ENCODE results near the gene PRSS57. TPM values are rescaled to one million over a fixed set of nuclear protein-coding genes. Genes with fewer than 3 reads are reported as not detected.

PRSS57 gene
- total and polyA plus RNA-seq, 2 of the 13 experiments (the other 11 are each of a cell fraction or from before 2014, with no cell fraction given): 0.12 TPM; not detected in 1

DNA sequence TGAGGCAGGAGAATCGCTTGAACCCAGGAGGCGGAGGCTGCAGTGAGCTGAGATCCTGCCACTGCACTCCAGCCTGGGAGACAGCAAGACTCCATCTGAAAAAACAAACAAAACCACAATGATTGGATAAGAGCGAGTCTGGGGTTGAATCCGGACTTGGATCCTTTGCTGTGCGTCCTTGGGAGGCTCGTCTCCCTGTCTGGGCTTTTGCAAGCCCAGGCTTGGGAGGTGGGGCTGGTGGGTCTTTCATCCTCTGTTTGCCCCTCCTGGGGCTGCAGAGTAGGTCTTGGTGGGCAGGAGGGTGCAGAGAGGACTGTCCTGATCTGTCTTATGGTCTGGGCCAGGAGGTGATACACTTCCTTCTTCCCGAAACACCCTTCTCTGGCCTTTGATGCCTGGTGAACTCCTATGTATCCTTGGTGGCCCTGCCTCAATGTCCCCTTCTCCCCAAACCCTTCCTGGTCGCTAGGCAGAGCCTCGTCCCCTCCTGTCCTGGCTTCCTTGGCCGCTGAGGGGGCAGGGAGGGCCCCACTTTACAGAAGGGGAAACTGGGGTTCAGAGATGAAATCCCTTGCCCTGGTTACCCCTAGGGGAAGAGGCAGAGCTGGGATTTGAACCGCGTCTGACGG is 30.3 kb upstream of the PRSS57 start:
- Histone ChIP-seq H3K79me2 (ENCODE audit: insufficient read depth, low read length) (no peaks in the 10 kb centered on the region), H4K20me1 (ENCODE audit: insufficient read depth, low read length) (no peaks in the 10 kb centered on the region), H3K27me3 (ENCODE audit: control insufficient read depth in 1 of 2, insufficient read depth in 2 of 2, low read length in 2 of 2) (no peaks in the 10 kb centered on the region), H3K9me3 (ENCODE audit: low read length) (no peaks in the 10 kb centered on the region), H3K4me3 (replicated peaks in 1 of 3; ENCODE audit: insufficient read depth in 1 of 3, low read depth in 2 of 3, low read length in 3 of 3) (no peak overlapping the region), H3K4me2 (ENCODE audit: low read depth, low read length) (no peak overlapping the region), H3K9ac (ENCODE audit: insufficient read depth, low read depth, low read length) (no peak overlapping the region), H3K27ac (ENCODE audit: extremely low read length, insufficient read depth, low read length) (no peak overlapping the region), H2AFZ (ENCODE audit: low read length) (no peak overlapping the region), H3K4me1 (ENCODE audit: insufficient read depth, low read length) (peaks cover 19% of the 10 kb centered on the region), H3K36me3 (replicated peaks in 1 of 2; ENCODE audit: control insufficient read depth in 1 of 2, insufficient read depth in 2 of 2, low read length in 2 of 2) (no peaks in the 10 kb centered on the region)
- BruUV-seq (replicated peaks): no TSS peak
- intact Hi-C loops (cut with micrococcal nuclease; ENCODE audit: unreplicated experiment) (no loop called here), in situ Hi-C loops (cut with HindIII; ENCODE audit: extremely low pct_ligation_motif_present, low pct_unique_long_range_greater_than_20kb) (no loop called here)
- ATAC-seq (no peak), FAIRE-seq (no peak), DNase-seq (ENCODE audit: low spot score) (no peak)
- WGBS (ENCODE audit: low lambda C conversion rate): 78% methylated on average over 11 of the region's 13 CpGs
- ChIA-PET POLR2A (no interaction called here), CTCF (ENCODE audit: low intra/inter-chr PET ratio, low total read pairs) (no interaction called here)
- TF ChIP-seq, protein P1, sequence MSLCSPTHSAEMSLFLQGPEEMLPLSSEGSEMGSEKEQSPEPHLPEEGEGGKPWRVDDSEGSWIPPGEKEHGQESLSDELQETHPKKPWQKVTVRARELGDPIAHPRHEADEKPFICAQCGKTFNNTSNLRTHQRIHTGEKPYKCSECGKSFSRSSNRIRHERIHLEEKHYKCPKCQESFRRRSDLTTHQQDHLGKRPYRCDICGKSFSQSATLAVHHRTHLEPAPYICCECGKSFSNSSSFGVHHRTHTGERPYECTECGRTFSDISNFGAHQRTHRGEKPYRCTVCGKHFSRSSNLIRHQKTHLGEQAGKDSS (CRISPR knock-in tag; IDR thresholded peaks at IDR 0.05; ENCODE audit: borderline replicate concordance, low read depth): no peak
- TF ChIP-seq NCOA5 (CRISPR knock-in tag; IDR thresholded peaks at IDR 0.05) (no peak), ZNF530 (CRISPR knock-in tag; IDR thresholded peaks at IDR 0.05; ENCODE audit: low read depth) (no peak), ZNF616 (CRISPR knock-in tag; IDR thresholded peaks at IDR 0.05; ENCODE audit: low read depth) (no peak), THAP11 (CRISPR knock-in tag; IDR thresholded peaks at IDR 0.05) (no peak), ZNF768 (CRISPR knock-in tag; IDR thresholded peaks at IDR 0.05) (peak; percentile 91), ZNF430 (CRISPR knock-in tag; IDR thresholded peaks at IDR 0.05) (no peak), HDAC6 (IDR thresholded peaks at IDR 0.05; ENCODE audit: low read depth, low read length) (no peak)

DNA sequence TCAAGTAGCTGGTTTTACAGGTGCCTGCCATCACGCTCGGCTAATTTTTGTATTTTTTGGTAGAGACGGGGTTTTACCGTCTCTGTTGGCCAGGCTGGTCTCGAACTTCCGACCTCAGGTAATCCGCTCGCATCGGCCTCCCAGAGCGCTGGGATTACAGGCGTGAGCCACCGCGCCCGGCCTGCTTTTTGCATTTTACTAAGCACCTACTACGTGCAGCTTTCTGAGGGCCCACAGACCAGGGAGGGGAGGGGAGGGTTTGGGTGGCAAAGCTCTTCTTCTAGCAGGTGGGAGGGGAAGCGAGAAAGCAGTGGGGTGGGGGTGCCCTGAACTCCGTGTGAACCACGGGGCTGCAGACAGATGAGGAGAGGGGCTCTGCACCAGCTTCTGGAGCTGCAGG is 28.5 kb upstream of the PRSS57 start:
- Histone ChIP-seq H3K27me3 (ENCODE audit: control insufficient read depth in 1 of 2, insufficient read depth in 2 of 2, low read length in 2 of 2) (no peaks in the 10 kb centered on the region), H3K36me3 (replicated peaks in 1 of 2; ENCODE audit: control insufficient read depth in 1 of 2, insufficient read depth in 2 of 2, low read length in 2 of 2) (no peaks in the 10 kb centered on the region), H3K79me2 (ENCODE audit: insufficient read depth, low read length) (no peaks in the 10 kb centered on the region), H4K20me1 (ENCODE audit: insufficient read depth, low read length) (no peaks in the 10 kb centered on the region), H3K4me1 (ENCODE audit: insufficient read depth, low read length) (peaks cover 30% of the 10 kb centered on the region), H2AFZ (ENCODE audit: low read length) (no peak overlapping the region), H3K9ac (ENCODE audit: insufficient read depth, low read depth, low read length) (no peak overlapping the region), H3K9me3 (ENCODE audit: low read length) (no peaks in the 10 kb centered on the region), H3K4me3 (replicated peaks in 1 of 3; ENCODE audit: insufficient read depth in 1 of 3, low read depth in 2 of 3, low read length in 3 of 3) (no peak overlapping the region), H3K27ac (ENCODE audit: extremely low read length, insufficient read depth, low read length) (no peak overlapping the region), H3K4me2 (ENCODE audit: low read depth, low read length) (no peak overlapping the region)
- DNase-seq (ENCODE audit: low spot score) (no peak), ATAC-seq (no peak), FAIRE-seq (no peak)
- BruUV-seq (replicated peaks): no TSS peak
- TF ChIP-seq NFIC (IDR thresholded peaks at IDR 0.05; ENCODE audit: low read length) (no peak), FOSL1 (CRISPR knock-in tag; IDR thresholded peaks at IDR 0.05; ENCODE audit: borderline replicate concordance) (no peak), ZNF570 (CRISPR knock-in tag; IDR thresholded peaks at IDR 0.05; ENCODE audit: borderline replicate concordance) (no peak), NCOR1 (IDR thresholded peaks at IDR 0.05; ENCODE audit: borderline replicate concordance, low read length) (no peak), ZKSCAN1 (IDR thresholded peaks at IDR 0.05; ENCODE audit: low read length) (peak; percentile 71; the same call in 1 of the 2 replicates)
- TF ChIP-seq, protein P2, sequence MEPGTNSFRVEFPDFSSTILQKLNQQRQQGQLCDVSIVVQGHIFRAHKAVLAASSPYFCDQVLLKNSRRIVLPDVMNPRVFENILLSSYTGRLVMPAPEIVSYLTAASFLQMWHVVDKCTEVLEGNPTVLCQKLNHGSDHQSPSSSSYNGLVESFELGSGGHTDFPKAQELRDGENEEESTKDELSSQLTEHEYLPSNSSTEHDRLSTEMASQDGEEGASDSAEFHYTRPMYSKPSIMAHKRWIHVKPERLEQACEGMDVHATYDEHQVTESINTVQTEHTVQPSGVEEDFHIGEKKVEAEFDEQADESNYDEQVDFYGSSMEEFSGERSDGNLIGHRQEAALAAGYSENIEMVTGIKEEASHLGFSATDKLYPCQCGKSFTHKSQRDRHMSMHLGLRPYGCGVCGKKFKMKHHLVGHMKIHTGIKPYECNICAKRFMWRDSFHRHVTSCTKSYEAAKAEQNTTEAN (CRISPR knock-in tag; conservative IDR thresholded peaks at IDR 0.05): no peak
- ChIA-PET CTCF (ENCODE audit: low intra/inter-chr PET ratio, low total read pairs) (no interaction called here), POLR2A (interaction anchor here (1.8 kb wide), 1 partner anchor 20 kb away, joined by 6 read pairs; no protein-coding TSS in a partner anchor)
- WGBS (ENCODE audit: low lambda C conversion rate): 93% methylated on average over 18 of the region's 18 CpGs
- in situ Hi-C loops (cut with HindIII; ENCODE audit: extremely low pct_ligation_motif_present, low pct_unique_long_range_greater_than_20kb): no loop called here
- intact Hi-C loops (cut with micrococcal nuclease; ENCODE audit: unreplicated experiment): no loop called here

All from HepG2 (cell line).